ENCODE data around the gene GJC2. TPM values are rescaled to one million over a fixed set of nuclear protein-coding genes. Genes with fewer than 3 reads are reported as not detected.

Gene GJC2
- polyA plus RNA-seq, 1 donor from 2014 or later: 2.3 TPM

DNA sequence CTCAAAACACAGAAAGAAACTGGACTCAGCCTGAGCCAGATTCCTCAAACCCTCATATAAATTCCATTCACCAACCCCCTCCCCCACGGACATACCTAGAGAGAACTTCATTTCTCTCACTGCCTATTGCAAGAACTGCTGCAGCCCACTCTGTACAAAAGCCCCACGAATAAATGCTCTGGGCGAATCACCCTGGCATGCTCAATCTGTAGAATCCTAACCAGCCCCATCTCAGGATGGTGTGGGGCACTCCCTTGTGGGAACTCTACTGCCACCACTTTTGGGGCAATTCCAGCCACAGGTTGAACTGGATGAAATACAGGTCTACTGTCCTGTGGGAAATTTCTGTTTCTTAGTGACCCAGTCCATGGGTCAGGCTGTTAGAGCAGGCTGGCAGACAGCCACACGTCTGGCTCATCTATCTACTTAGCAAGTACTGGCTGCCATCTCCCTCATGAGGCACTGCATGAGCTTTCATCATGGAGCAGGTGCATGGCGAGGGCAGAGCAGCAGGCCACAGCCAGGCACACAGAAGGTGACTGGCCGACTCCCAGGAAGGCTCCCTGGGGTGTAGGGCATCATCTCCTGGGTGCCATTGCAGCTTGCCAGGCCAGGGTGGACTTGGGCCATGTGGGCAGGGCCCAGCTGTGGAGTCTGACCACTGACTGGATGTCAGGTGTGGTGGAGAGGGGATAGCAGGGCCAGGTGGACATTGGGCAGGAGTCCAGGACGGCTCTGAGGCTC is 45.0 kb upstream of the GJC2 start (continued):
- TF ChIP-seq, protein P1, sequence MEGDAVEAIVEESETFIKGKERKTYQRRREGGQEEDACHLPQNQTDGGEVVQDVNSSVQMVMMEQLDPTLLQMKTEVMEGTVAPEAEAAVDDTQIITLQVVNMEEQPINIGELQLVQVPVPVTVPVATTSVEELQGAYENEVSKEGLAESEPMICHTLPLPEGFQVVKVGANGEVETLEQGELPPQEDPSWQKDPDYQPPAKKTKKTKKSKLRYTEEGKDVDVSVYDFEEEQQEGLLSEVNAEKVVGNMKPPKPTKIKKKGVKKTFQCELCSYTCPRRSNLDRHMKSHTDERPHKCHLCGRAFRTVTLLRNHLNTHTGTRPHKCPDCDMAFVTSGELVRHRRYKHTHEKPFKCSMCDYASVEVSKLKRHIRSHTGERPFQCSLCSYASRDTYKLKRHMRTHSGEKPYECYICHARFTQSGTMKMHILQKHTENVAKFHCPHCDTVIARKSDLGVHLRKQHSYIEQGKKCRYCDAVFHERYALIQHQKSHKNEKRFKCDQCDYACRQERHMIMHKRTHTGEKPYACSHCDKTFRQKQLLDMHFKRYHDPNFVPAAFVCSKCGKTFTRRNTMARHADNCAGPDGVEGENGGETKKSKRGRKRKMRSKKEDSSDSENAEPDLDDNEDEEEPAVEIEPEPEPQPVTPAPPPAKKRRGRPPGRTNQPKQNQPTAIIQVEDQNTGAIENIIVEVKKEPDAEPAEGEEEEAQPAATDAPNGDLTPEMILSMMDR (IDR thresholded peaks at IDR 0.05; ENCODE audit: poor library complexity, severe bottlenecking): no peak
- TF ChIP-seq TAF1 (IDR thresholded peaks at IDR 0.05; ENCODE audit: low read depth): no peak

DNA sequence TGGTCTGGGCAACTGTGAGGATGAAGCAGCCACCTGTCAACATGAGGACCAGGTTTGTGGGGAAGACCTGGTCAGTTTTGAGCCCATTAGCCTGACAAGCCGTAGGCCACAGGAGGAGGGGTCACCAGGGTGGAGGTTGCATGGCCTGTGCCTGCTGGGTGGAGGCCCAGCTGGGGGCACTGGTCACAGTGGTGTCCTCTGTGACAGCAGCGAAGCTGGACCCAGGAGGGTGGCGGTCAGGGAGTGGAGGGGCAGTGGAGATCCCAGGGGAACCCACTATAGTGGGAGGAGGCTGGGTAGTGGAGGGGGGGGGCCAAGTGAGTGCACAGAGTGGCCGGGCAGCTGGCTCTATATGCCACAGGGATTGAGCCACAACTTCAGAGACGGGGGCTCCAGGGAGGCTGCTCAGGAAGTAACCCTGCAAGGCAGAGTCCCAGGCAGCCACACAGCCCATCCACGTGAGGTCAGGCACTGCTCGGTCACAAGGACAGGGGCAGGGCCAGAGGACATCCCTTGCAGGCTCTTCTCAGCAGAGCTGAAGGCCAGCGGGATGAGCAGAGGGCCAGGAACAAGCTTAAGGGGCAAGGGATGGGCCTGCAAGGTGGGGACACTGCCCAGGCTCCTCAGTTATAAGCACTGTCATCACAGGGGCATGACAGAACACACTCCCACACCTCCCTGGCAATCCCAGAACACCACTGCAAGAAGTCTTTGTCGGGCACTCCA is 44.3 kb upstream of the GJC2 start:
- H2AFZ ChIP-seq (ENCODE audit: low read depth, low read length): no peak overlapping the region
- H3K9me3 ChIP-seq (ENCODE audit: low read length): no peaks in the 10 kb centered on the region

More for the DNA sequence above, 44.3 kb upstream of the GJC2 start:
- Histone ChIP-seq H4K20me1 (ENCODE audit: insufficient read depth) (no peaks in the 10 kb centered on the region), H3K4me2 (ENCODE audit: low read length) (no peak overlapping the region), H3K27me3 (ENCODE audit: insufficient read depth, low read depth, low read length) (no peaks in the 10 kb centered on the region), H3K27ac (ENCODE audit: low read length) (no peak overlapping the region), H3F3A (ENCODE audit: insufficient read depth, low read length, poor library complexity, severe bottlenecking) (no peaks in the 10 kb centered on the region), H3K9ac (ENCODE audit: low read length) (no peak overlapping the region), H3K9me2 (ENCODE audit: insufficient read depth, low read length) (no peaks in the 10 kb centered on the region), H3K4me3 (ENCODE audit: low read length) (no peak overlapping the region), H3K79me2 (replicated peaks; ENCODE audit: insufficient read depth, low read length) (peaks cover 28% of the 10 kb centered on the region), H3K36me3 (ENCODE audit: insufficient read depth, low read length) (no peaks in the 10 kb centered on the region)
- TF ChIP-seq, protein P1 (IDR thresholded peaks at IDR 0.05; ENCODE audit: poor library complexity, severe bottlenecking): no peak
- TF ChIP-seq POLR2AphosphoS5 (IDR thresholded peaks at IDR 0.05) (no peak), SMC3 (conservative IDR thresholded peaks at IDR 0.05; ENCODE audit: poor library complexity) (no peak), TAF1 (IDR thresholded peaks at IDR 0.05; ENCODE audit: low read depth) (no peak), MXI1 (conservative IDR thresholded peaks at IDR 0.05; ENCODE audit: poor library complexity, severe bottlenecking) (no peak), RAD21 (conservative IDR thresholded peaks at IDR 0.05) (no peak), EZH2 (IDR thresholded peaks at IDR 0.05; ENCODE audit: borderline replicate concordance, insufficient read depth, low read length, poor library complexity, severe bottlenecking) (no peak), EP300 (conservative IDR thresholded peaks at IDR 0.05; ENCODE audit: poor library complexity, severe bottlenecking) (no peak)
- TF ChIP-seq, protein P2, sequence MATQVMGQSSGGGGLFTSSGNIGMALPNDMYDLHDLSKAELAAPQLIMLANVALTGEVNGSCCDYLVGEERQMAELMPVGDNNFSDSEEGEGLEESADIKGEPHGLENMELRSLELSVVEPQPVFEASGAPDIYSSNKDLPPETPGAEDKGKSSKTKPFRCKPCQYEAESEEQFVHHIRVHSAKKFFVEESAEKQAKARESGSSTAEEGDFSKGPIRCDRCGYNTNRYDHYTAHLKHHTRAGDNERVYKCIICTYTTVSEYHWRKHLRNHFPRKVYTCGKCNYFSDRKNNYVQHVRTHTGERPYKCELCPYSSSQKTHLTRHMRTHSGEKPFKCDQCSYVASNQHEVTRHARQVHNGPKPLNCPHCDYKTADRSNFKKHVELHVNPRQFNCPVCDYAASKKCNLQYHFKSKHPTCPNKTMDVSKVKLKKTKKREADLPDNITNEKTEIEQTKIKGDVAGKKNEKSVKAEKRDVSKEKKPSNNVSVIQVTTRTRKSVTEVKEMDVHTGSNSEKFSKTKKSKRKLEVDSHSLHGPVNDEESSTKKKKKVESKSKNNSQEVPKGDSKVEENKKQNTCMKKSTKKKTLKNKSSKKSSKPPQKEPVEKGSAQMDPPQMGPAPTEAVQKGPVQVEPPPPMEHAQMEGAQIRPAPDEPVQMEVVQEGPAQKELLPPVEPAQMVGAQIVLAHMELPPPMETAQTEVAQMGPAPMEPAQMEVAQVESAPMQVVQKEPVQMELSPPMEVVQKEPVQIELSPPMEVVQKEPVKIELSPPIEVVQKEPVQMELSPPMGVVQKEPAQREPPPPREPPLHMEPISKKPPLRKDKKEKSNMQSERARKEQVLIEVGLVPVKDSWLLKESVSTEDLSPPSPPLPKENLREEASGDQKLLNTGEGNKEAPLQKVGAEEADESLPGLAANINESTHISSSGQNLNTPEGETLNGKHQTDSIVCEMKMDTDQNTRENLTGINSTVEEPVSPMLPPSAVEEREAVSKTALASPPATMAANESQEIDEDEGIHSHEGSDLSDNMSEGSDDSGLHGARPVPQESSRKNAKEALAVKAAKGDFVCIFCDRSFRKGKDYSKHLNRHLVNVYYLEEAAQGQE (IDR thresholded peaks at IDR 0.05; ENCODE audit: borderline replicate concordance): no peak

Measured in neural cell (in vitro differentiated cells).